ENCODE data around the gene MACIR. TPM values are rescaled to one million over a fixed set of nuclear protein-coding genes. Genes with fewer than 3 reads are reported as not detected.

MACIR gene
- total and polyA plus RNA-seq, 9 of the 15 experiments (the other 6 are each of a cell fraction or from before 2014, with no cell fraction given): 1.4 to 11.6 (median 9.4) TPM

- TF ChIP-seq RBM14 (IDR thresholded peaks at IDR 0.05; ENCODE audit: borderline replicate concordance, insufficient read depth, low read depth, low read length) (no peak), KLF13 (tag; IDR thresholded peaks at IDR 0.05; ENCODE audit: borderline replicate concordance, low read depth) (no peak), ZNF431 (CRISPR knock-in tag; IDR thresholded peaks at IDR 0.05) (no peak), MNT (conservative IDR thresholded peaks at IDR 0.05) (no peak), MYBL2 (IDR thresholded peaks at IDR 0.05; ENCODE audit: low read depth) (no peak), MYBL2 (CRISPR knock-in tag; IDR thresholded peaks at IDR 0.05; ENCODE audit: borderline replicate concordance) (no peak), RFX7 (CRISPR knock-in tag; IDR thresholded peaks at IDR 0.05) (no peak), RAD51 (IDR thresholded peaks at IDR 0.05; ENCODE audit: borderline replicate concordance, low read depth) (no peak), SIN3B (IDR thresholded peaks at IDR 0.05; ENCODE audit: low read depth) (no peak), ATF3 (IDR thresholded peaks at IDR 0.05) (no peak), ATF3 (CRISPR knock-in tag; conservative IDR thresholded peaks at IDR 0.05) (no peak), MCM3 (IDR thresholded peaks at IDR 0.05) (no peak)
- TF ChIP-seq, protein P1, sequence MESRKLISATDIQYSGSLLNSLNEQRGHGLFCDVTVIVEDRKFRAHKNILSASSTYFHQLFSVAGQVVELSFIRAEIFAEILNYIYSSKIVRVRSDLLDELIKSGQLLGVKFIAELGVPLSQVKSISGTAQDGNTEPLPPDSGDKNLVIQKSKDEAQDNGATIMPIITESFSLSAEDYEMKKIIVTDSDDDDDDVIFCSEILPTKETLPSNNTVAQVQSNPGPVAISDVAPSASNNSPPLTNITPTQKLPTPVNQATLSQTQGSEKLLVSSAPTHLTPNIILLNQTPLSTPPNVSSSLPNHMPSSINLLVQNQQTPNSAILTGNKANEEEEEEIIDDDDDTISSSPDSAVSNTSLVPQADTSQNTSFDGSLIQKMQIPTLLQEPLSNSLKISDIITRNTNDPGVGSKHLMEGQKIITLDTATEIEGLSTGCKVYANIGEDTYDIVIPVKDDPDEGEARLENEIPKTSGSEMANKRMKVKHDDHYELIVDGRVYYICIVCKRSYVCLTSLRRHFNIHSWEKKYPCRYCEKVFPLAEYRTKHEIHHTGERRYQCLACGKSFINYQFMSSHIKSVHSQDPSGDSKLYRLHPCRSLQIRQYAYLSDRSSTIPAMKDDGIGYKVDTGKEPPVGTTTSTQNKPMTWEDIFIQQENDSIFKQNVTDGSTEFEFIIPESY (CRISPR knock-in tag; IDR thresholded peaks at IDR 0.05): no peak
- TF ChIP-seq, protein P2, sequence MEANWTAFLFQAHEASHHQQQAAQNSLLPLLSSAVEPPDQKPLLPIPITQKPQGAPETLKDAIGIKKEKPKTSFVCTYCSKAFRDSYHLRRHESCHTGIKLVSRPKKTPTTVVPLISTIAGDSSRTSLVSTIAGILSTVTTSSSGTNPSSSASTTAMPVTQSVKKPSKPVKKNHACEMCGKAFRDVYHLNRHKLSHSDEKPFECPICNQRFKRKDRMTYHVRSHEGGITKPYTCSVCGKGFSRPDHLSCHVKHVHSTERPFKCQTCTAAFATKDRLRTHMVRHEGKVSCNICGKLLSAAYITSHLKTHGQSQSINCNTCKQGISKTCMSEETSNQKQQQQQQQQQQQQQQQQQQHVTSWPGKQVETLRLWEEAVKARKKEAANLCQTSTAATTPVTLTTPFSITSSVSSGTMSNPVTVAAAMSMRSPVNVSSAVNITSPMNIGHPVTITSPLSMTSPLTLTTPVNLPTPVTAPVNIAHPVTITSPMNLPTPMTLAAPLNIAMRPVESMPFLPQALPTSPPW (CRISPR knock-in tag; IDR thresholded peaks at IDR 0.05): no peak
These were observed 3.9 kb downstream of the MACIR start (continued) for GRCh38 chr5:103262422-103262871.
